Activated CD4-positive, CD25-positive, alpha-beta regulatory T cell treated with anti-CD3 and anti-CD28 coated beads, Interleukin-2, amount 50 U/mL, for 24 hours (primary cell): ENCODE data around the gene TGFBR2.
"Not testable (repeated sequence)": the region's sequence is repeated elsewhere in the genome, so short reads cannot be mapped to it uniquely, and the experiment has no call there.

Source experiments
- ATAC-seq, 2 donors: fragments of 150-1000 bp; cut with Tn5 transposase; one replicate each; pipeline ENCODE4 v1.10.0; 2021; ENCODE audit warnings: mild to moderate bottlenecking in 1 of 2, moderate library complexity in 1 of 2

The TGFBR2 gene

GRCh38 chr3:30620402-30621360 lies 14.3 kb downstream of the TGFBR2 start:
- peak; percentile 75 for ATAC-seq

GRCh38 chr3:30621576-30621975 lies 15.2 kb downstream of the TGFBR2 start:
- no peak for ATAC-seq

- no peak for ATAC-seq
Observed at GRCh38 chr3:30622047-30622545, 15.7 kb downstream of the TGFBR2 start.

- peak; percentile 10 to 11 for ATAC-seq
Observed at GRCh38 chr3:30622790-30623189, 16.4 kb downstream of the TGFBR2 start.

GRCh38 chr3:30623351-30623750 lies 16.9 kb downstream of the TGFBR2 start:
- ATAC-seq, result peak; percentile 41 to 45

- ATAC-seq, result not testable (repeated sequence)
Observed at GRCh38 chr3:30624480-30624879, 18.1 kb downstream of the TGFBR2 start.

- no peak for ATAC-seq
Observed at GRCh38 chr3:30625541-30626438, 19.4 kb downstream of the TGFBR2 start.

GRCh38 chr3:30626443-30627180 lies 20.2 kb downstream of the TGFBR2 start:
- ATAC-seq, result no peak

- ATAC-seq, result peak; percentile 18 to 21
Observed at GRCh38 chr3:30628205-30628900, 22.0 kb downstream of the TGFBR2 start.

- ATAC-seq, result no peak
Observed at GRCh38 chr3:30628901-30629590, 22.6 kb downstream of the TGFBR2 start.

GRCh38 chr3:30629746-30630145 lies 23.3 kb downstream of the TGFBR2 start:
- ATAC-seq, result no peak

GRCh38 chr3:30630238-30631030 lies 24.0 kb downstream of the TGFBR2 start:
- no peak for ATAC-seq

GRCh38 chr3:30631243-30631904 lies 25.0 kb downstream of the TGFBR2 start:
- ATAC-seq, result peak; percentile 78 to 83

GRCh38 chr3:30632065-30632464 lies 25.7 kb downstream of the TGFBR2 start:
- no peak for ATAC-seq

- ATAC-seq, result no peak
Observed at GRCh38 chr3:30632521-30632920, 26.1 kb downstream of the TGFBR2 start.

GRCh38 chr3:30633718-30634117 lies 27.3 kb downstream of the TGFBR2 start:
- no peak for ATAC-seq

- no peak for ATAC-seq
Observed at GRCh38 chr3:30634761-30635735, 28.6 kb downstream of the TGFBR2 start.
